ENCODE data around the gene CRTAC1. TPM values are rescaled to one million over a fixed set of nuclear protein-coding genes. Genes with fewer than 3 reads are reported as not detected.

The CRTAC1 gene
- total RNA-seq, 2 donors from 2014 or later = not detected

GRCh38 chr10:97923057-97923456, 107.4 kb downstream of the CRTAC1 start:
- no peak for ATAC-seq (replicated peaks in 1 of 2)
- Mint-ChIP-seq H3K4me1 (ENCODE audit: low read depth) (no peaks in the 10 kb centered on the region), H3K36me3 (ENCODE audit: insufficient read depth in 2 of 2) (peaks cover 0 to 4% of the 10 kb centered on the region in 2 donors), H3K27me3 (ENCODE audit: low read depth) (peaks cover 34% of the 10 kb centered on the region), H3K4me3 (no peak overlapping the region), H3K27ac (no peak overlapping the region), H3K9me3 (peaks cover 0 to 3% of the 10 kb centered on the region in 2 donors)
- no peak for DNase-seq

- Mint-ChIP-seq H3K4me3 (no peak overlapping the region), H3K9me3 (peaks cover 0 to 3% of the 10 kb centered on the region in 2 donors), H3K27me3 (ENCODE audit: low read depth) (peaks cover 35% of the 10 kb centered on the region), H3K27ac (no peak overlapping the region), H3K4me1 (ENCODE audit: low read depth) (no peaks in the 10 kb centered on the region), H3K36me3 (ENCODE audit: insufficient read depth in 2 of 2) (peaks cover 0 to 4% of the 10 kb centered on the region in 2 donors)
- ATAC-seq (replicated peaks in 1 of 2) = no peak
- no peak for DNase-seq
These were observed 108.2 kb downstream of the CRTAC1 start for GRCh38 chr10:97922022-97922758.

- peaks cover 0 to 4% of the 10 kb centered on the region in 2 donors for H3K36me3 Mint-ChIP-seq (ENCODE audit: insufficient read depth in 2 of 2)
- H3K4me3 Mint-ChIP-seq = no peak overlapping the region
- peaks cover 37% of the 10 kb centered on the region for H3K27me3 Mint-ChIP-seq (ENCODE audit: low read depth)
- H3K27ac Mint-ChIP-seq = no peak overlapping the region
- DNase-seq = no peak
- peaks cover 0 to 3% of the 10 kb centered on the region in 2 donors for H3K9me3 Mint-ChIP-seq
- H3K4me1 Mint-ChIP-seq (ENCODE audit: low read depth) = no peaks in the 10 kb centered on the region
- no peak for ATAC-seq (replicated peaks in 1 of 2)
These were observed 108.8 kb downstream of the CRTAC1 start for GRCh38 chr10:97921581-97922021.

GRCh38 chr10:97920865-97921264, 109.6 kb downstream of the CRTAC1 start:
- Mint-ChIP-seq H3K36me3 (ENCODE audit: insufficient read depth in 2 of 2) (peaks cover 0 to 4% of the 10 kb centered on the region in 2 donors), H3K4me1 (ENCODE audit: low read depth) (no peaks in the 10 kb centered on the region)

GRCh38 chr10:97919012-97919411, 111.4 kb downstream of the CRTAC1 start:
- Mint-ChIP-seq H3K9me3 (no peaks in the 10 kb centered on the region), H3K27ac (no peak overlapping the region), H3K36me3 (ENCODE audit: insufficient read depth in 2 of 2) (no peaks in the 10 kb centered on the region), H3K27me3 (ENCODE audit: low read depth) (peaks cover 23% of the 10 kb centered on the region), H3K4me1 (ENCODE audit: low read depth) (peaks cover 6% of the 10 kb centered on the region), H3K4me3 (no peak overlapping the region)
- DNase-seq (no peak), ATAC-seq (replicated peaks in 1 of 2) (no peak)

More at GRCh38 chr10:97920865-97921264, 109.6 kb downstream of the CRTAC1 start:
- peaks cover 40% of the 10 kb centered on the region for H3K27me3 Mint-ChIP-seq (ENCODE audit: low read depth)
- ATAC-seq (replicated peaks in 1 of 2) (no peak), DNase-seq (no peak)
- no peak overlapping the region for H3K27ac Mint-ChIP-seq
- H3K9me3 Mint-ChIP-seq = peaks cover 0 to 3% of the 10 kb centered on the region in 2 donors
- no peak overlapping the region for H3K4me3 Mint-ChIP-seq

GRCh38 chr10:97916586-97916985, 113.8 kb downstream of the CRTAC1 start:
- ATAC-seq (replicated peaks in 1 of 2) (no peak), DNase-seq (no peak)
- Mint-ChIP-seq H3K27ac (no peak overlapping the region), H3K4me1 (ENCODE audit: low read depth) (peaks cover 6% of the 10 kb centered on the region), H3K27me3 (ENCODE audit: low read depth) (peaks cover 27% of the 10 kb centered on the region), H3K9me3 (no peaks in the 10 kb centered on the region), H3K36me3 (ENCODE audit: insufficient read depth in 2 of 2) (no peaks in the 10 kb centered on the region), H3K4me3 (no peak overlapping the region)

- Mint-ChIP-seq H3K9me3 (no peaks in the 10 kb centered on the region), H3K27me3 (ENCODE audit: low read depth) (peaks cover 27% of the 10 kb centered on the region), H3K36me3 (ENCODE audit: insufficient read depth in 2 of 2) (no peaks in the 10 kb centered on the region), H3K4me1 (ENCODE audit: low read depth) (peaks cover 6% of the 10 kb centered on the region), H3K27ac (no peak overlapping the region), H3K4me3 (no peak overlapping the region)
- DNase-seq = no peak
- ATAC-seq (replicated peaks in 1 of 2) = no peak
These were observed 114.9 kb downstream of the CRTAC1 start for GRCh38 chr10:97915346-97916131.

GRCh38 chr10:97914837-97915211, 115.6 kb downstream of the CRTAC1 start:
- ATAC-seq (replicated peaks in 1 of 2) (peak; percentile 86), DNase-seq (peak; percentile 80 to 83)
- Mint-ChIP-seq H3K4me1 (ENCODE audit: low read depth) (peaks cover 6% of the 10 kb centered on the region), H3K9me3 (no peaks in the 10 kb centered on the region), H3K4me3 (no peak overlapping the region), H3K27ac (no peak overlapping the region), H3K36me3 (ENCODE audit: insufficient read depth in 2 of 2) (no peaks in the 10 kb centered on the region), H3K27me3 (ENCODE audit: low read depth) (peaks cover 27% of the 10 kb centered on the region)

GRCh38 chr10:97914171-97914836, 116.1 kb downstream of the CRTAC1 start:
- no peak for DNase-seq
- Mint-ChIP-seq H3K9me3 (no peaks in the 10 kb centered on the region), H3K36me3 (ENCODE audit: insufficient read depth in 2 of 2) (no peaks in the 10 kb centered on the region), H3K27ac (no peak overlapping the region), H3K27me3 (ENCODE audit: low read depth) (peaks cover 27% of the 10 kb centered on the region), H3K4me3 (no peak overlapping the region), H3K4me1 (ENCODE audit: low read depth) (peaks cover 6% of the 10 kb centered on the region)
- ATAC-seq (replicated peaks in 1 of 2) = peak; percentile 21 to 26

- DNase-seq = no peak
- Mint-ChIP-seq H3K27ac (no peak overlapping the region), H3K4me3 (no peak overlapping the region), H3K4me1 (ENCODE audit: low read depth) (peaks cover 6% of the 10 kb centered on the region), H3K36me3 (ENCODE audit: insufficient read depth in 2 of 2) (no peaks in the 10 kb centered on the region), H3K9me3 (no peaks in the 10 kb centered on the region), H3K27me3 (ENCODE audit: low read depth) (peaks cover 27% of the 10 kb centered on the region)
- no peak for ATAC-seq (replicated peaks in 1 of 2)
These were observed 116.8 kb downstream of the CRTAC1 start for GRCh38 chr10:97913614-97914013.

GRCh38 chr10:97913193-97913592, 117.2 kb downstream of the CRTAC1 start:
- no peaks in the 10 kb centered on the region for H3K9me3 Mint-ChIP-seq
- H3K4me1 Mint-ChIP-seq (ENCODE audit: low read depth) = peaks cover 6% of the 10 kb centered on the region
- ATAC-seq (replicated peaks in 1 of 2) = no peak
- no peaks in the 10 kb centered on the region for H3K36me3 Mint-ChIP-seq (ENCODE audit: insufficient read depth in 2 of 2)
- peaks cover 23% of the 10 kb centered on the region for H3K27me3 Mint-ChIP-seq (ENCODE audit: low read depth)
- no peak overlapping the region for H3K27ac Mint-ChIP-seq
- DNase-seq = no peak
- H3K4me3 Mint-ChIP-seq = no peak overlapping the region

- DNase-seq (no peak), ATAC-seq (replicated peaks in 1 of 2) (no peak)
- no peak overlapping the region for H3K27ac Mint-ChIP-seq
- peaks cover 11% of the 10 kb centered on the region for H3K27me3 Mint-ChIP-seq (ENCODE audit: low read depth)
- no peaks in the 10 kb centered on the region for H3K9me3 Mint-ChIP-seq
- H3K4me1 Mint-ChIP-seq (ENCODE audit: low read depth) = peaks cover 6% of the 10 kb centered on the region
- H3K36me3 Mint-ChIP-seq (ENCODE audit: insufficient read depth in 2 of 2) = no peaks in the 10 kb centered on the region
- no peak overlapping the region for H3K4me3 Mint-ChIP-seq
These were observed 119.2 kb downstream of the CRTAC1 start for GRCh38 chr10:97911217-97911616.

- no peak overlapping the region for H3K4me3 Mint-ChIP-seq
- H3K9me3 Mint-ChIP-seq = no peaks in the 10 kb centered on the region
- ATAC-seq (replicated peaks in 1 of 2) = no peak
- no peak for DNase-seq
- peaks cover 7% of the 10 kb centered on the region for H3K27me3 Mint-ChIP-seq (ENCODE audit: low read depth)
- no peaks in the 10 kb centered on the region for H3K36me3 Mint-ChIP-seq (ENCODE audit: insufficient read depth in 2 of 2)
- peaks cover 6% of the 10 kb centered on the region for H3K4me1 Mint-ChIP-seq (ENCODE audit: low read depth)
- no peak overlapping the region for H3K27ac Mint-ChIP-seq
These were observed 119.8 kb downstream of the CRTAC1 start for GRCh38 chr10:97910661-97911060.

Measured in activated T-cell treated with anti-CD3 and anti-CD28 coated beads, Interleukin-2, amount 50 U/mL, for 72 hours (primary cell).